D341Med (cell line): ENCODE data around the gene SCGN.

Source experiments
- DNase-seq: peaks from one replicate; pipeline ENCODE4 v3.0.0; 2012; ENCODE audit warnings: low spot score

SCGN gene

DNA sequence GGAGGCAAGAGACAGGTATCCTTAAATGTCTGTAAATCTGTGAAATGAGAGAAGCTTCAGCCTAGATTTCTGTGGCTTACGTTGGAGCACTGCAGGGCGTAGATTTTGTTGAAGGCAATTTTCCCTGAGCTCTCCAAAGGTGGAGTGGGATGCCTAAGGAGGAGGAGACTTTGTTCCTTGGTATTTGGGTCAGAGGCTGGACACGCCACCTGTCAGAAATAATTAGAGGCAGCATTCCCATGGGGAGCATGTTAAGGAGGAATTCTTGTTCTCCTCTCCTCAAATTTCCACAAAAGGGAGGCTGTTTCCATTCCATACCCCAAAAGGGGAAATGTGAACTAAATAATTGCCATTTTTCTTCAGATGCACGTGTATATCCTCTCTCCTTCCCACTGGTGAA is 11.1 kb upstream of the SCGN start:
- no peak for DNase-seq

DNA sequence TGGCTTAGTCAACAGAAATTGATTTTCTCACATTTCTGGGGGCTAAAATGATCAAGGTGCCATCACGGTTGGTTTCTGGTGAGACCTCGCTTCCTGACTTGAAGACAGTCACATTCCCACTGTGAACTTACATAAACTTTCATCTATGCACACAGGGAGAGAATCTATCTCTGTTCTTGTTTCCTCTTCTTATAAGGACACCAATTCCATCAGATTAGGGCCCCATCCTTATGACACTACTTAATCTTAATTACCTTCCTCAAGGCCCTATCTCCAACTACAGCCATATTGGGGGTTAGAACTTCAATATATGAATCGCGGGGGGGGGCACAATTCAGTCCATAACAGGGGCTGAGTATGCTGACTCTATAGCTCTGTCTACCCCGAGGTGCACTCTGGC is 10.6 kb upstream of the SCGN start:
- no peak for DNase-seq

DNA sequence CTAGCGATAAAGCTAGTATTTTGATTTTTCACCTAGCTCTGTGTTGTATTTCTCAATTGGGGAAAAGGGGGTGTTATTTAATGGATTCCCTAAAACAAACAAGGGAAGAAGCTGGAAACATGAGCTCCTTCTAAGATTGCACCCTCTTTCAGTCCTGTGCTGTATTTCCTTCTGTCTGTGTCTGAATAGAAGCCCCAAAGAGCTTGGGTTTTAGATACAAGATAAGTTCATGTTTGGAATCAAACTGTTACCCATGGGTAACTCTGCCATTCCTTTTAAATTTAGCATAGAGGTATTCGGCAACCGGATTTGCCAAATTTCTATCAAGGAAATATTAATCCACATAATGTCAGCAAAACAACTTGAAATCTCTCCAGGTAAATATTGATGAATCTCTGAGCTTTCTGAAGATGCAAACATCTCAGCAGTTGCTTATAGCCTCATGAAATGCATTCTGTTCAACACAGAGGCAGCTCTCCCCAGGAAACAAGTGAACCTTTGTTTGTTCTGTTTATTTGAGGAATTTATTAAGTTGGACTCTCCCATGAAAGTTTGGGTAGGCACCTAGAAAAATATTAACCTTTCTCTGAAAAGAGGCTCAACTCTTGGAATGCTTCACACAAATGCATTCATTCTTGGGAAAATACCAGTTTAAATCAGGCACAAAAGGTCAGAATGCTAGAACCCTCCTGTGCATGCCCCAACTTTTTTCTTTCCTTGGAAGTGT is 9.9 kb upstream of the SCGN start:
- no peak for DNase-seq

DNA sequence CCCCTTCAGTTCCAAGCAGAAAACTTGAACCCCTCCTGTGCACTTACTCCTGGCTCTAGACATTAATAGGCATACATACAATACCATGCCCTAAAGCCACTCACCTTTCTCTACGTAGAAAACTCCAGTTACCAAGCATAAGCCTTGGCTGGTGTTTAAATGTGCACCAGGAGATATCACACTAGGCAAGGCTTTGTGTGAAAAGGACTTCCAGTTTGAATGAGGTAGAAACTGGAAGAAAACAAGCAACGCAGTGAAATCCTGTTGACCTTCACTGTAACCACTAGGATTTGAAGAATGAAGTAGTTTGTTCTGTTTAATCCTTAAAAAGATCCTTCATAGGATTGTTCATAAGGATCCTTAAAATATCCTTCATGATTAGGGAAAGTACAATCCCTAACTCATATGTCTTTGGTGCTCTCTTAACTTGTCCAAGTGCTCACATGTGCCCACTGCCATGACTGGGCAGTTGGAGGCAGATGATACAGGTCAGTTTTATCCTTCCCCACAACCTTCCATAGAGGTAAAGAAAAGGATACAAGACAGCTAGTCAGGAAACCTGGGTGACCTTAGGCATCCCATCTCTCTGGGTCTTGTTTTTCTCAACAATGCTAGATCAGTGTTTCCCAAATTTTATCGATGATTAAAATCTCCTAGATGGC is 9.2 kb upstream of the SCGN start:
- no peak for DNase-seq

DNA sequence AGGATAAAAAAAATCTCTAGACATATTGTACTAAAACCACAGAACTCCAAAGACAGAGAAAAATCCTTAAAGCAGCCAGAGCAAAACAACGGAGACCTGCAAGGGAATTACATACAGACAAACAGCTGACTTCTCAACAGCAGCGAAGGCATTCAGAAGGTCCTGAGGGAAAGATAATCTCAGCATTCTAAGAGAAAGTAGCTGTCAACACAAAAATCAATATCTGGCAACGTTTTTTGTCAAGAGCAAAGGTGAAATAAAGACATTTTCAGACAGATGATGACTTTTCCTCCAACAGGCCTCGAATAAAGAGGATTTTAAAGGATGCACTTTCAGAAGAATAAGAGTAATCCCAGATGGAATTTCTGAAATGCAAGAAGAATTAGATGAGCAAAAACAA is 6.1 kb upstream of the SCGN start:
- DNase-seq, result no peak

DNA sequence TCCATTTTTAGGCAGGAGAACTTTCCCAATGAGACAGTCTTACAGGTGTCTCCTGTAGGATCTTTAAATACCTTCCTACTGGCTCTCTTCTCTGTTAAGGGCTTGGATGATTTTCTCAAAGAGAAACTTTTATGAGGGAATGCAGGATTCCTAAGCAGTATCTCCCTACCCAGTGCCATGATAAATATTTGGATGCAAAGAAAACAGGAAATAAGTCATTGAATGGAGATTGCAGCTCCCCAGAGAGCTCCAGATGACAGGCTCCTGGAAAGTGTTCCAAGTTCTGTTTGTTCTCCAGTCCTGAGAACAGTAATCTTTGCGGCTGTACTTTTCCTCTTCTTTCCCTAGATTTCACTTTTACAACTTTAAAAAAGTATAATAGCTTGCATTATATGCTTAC is 2.4 kb upstream of the SCGN start:
- no peak for DNase-seq

DNA sequence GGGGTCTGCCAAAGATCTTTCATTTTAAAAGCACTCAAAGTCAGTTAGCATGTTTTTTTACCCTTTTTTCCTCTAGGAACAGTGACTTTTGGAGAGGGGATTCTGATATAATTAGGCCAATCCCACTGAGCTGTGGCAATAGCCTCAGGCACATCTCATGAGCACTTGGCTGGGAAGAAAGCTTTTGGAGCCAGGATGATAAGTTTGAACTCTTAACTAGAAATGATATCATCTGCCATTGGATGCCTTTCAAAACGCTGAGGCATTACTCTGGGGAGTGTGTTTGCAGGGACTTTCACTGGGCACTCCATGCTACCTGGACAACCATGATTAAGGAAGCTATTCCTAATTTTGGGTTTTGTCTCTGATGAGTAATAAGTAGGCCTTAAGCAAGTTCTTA is 3.7 kb downstream of the SCGN start:
- no peak for DNase-seq

DNA sequence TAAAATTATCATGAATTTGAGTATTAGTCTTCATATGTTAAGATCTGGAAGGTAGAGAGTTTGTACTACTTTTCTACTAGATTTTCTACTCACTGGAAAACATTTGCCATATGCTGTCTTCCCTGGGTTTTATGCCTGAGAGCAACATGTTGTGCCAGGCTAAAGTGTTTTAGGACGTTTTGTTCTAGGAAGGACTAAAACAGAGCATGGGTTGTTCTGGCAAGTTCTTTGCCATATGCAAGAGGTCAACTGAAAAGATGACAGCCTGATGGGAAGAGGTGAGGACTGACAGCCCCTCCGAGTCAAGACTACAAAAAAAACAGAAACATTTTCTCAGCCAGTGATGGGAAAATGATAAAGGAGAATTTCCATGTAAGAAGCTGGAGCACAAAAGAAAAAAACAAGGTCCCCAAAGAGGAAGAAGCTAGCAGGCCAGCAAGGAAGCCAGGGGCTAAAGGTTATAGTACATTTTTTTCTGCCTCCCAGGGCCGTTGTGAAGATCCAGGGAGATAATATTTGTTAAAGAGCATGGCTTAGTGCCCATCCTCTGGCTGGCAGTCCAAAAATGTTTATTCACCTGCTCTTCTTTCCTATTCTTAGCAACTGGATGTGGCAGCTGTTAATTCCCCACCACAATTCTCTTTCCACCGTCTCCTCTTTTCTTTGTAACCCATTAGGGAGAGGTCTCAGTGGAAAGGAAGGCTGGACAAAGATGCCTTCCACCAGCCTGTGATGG is 7.8 kb downstream of the SCGN start:
- DNase-seq, result no peak

DNA sequence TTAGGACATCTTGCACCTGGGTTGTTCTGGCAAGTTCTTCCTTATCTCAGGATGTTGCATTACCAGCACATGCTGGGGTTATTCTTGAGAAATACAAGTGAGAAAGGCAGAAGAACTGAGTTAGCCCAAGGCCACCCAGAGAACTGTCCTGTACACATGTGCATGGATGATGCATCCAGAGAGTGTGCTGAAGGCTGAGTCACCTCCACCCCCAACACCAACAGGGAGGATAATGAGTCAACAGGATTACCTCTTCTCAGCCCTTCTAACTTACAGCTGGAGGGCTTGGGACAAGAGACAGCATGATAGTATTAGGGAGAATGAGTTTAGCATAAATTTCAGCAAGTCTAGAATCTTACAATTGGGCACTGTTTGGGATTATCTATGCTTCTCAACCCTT is 8.5 kb downstream of the SCGN start:
- no peak for DNase-seq

DNA sequence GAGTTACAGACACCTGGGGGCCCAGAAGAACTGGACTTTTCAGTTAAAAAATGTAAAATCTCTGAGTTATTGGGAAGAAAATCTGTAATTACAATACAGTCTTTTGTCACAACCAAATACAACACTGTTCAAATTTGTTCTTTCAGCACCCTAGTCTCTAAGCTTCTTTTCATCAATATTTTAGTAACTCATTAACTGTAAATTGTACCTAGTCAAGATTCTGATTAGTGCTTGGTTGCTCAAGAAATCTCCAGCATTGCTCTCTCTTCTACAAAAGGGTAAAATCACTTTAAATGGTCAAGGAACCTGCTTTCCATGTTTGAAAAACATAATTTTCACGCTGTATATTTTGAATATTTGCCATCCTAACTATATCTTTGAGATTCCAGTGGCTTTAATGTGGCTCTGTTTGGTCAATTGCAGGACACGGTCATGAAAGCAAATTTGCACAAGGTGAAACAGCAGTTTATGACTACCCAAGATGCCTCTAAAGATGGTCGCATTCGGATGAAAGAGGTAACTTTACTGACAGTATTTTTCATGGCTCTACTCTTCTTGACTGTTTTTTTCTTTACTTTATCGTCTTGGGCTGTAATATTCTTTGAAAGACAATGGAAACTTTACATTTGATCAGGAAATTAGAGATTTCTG is 9.2 kb downstream of the SCGN start:
- DNase-seq, result no peak

DNA sequence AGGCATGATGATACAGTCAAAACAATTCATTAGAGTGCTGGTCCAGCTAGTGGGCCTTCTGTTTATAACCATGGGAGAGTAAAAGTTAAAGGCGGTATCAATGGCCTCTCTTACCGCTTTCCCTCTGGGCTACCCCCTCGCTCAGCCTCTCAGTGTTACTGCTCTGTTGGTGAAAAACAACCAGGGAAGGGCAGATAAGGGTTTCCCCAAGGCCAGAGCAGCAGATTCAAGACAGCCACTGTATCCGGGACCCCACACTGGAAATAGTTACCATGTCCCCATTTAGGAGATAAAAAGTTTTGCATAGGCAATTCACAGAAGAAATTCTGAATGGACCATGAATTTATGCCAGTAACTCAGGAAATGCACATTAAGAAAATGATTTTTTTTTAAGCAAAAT is 13.4 kb downstream of the SCGN start:
- DNase-seq, result no peak

DNA sequence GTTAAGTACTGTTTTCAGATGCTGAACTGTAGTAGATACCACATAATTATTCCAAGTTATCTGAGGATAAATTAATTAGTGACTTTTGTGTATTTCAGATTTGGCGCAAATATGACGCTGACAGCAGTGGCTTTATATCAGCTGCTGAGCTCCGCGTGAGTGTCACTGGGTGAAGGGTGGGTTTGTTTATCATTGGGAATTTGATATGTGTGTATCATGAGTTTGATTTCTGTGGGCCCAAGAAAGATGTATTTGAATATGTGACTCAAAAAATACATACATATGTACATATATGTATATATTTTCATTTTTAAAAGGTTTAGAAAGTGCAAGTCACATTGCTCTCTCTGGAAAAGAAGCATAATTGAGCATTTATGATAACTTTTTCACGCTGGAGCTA is 17.4 kb downstream of the SCGN start:
- DNase-seq, result no peak

DNA sequence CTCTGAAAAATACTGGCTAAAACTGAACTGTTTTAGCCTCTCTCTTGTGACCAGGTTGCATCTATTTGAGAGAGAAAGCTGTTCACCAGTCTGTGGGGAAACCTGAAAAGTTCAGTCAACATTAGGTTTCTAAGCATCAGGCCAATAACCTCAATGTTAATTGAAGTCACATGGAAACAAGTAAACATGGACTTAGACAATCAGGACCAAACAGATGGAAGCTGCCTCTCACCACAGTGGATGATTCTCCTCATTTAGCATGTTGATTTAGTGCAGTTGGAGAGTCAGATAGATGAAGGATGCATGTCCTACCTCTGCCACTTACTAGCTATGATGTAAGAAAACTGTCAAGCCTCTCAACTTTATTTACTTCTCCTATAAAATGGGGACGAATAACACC is 18.2 kb downstream of the SCGN start:
- DNase-seq, result no peak

DNA sequence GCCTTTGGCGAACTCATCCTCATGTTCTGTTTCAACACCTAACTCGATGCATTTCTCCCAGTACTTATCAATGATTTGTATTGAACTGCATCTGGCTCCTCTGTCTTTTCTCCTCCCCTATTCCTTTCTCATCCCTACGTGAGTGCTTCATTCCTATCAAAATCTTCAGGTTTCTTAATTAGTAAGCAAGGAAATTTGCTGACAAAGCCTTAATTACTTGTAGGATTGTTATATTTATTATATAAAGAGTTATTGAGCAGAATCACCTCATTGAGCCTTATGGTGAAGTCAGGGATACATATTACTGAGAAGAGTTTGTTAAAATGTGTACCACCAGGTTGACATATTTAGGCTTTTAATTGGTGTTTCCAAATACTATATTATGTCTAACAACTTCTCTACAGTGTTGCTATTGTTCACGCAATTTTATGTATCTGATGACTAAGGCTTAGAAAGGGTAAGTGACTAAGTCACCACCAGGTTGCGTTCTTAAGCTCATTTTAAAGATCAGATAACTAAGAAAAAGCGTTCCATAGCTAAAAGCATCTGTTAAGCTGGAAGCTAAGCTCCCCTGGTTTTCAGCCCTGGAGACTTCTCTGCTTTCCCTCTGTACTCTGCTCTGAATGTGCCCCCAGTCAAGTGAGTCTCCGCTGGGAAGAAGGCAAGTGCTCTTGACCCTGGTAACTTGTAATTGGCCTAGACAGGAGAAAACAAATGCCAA is 18.9 kb downstream of the SCGN start:
- DNase-seq, result no peak

DNA sequence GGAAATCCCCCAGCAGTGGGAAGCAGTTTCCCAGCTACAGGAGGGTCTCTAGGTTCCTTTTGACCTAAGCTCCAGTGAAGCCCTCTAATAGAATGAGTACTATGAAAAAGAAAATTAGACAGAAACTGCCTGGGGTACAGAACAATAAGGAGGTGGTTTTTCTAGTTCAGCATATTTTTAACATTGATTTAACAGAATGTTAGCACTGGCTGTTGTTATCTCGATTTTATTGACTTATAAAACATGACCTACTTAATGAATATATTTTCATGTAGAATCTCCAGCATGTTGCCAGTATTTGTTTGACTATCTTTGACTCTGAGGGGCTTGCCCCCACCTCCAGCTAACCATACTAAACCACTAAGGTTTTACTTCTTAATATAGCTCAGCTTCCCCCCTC is 19.6 kb downstream of the SCGN start:
- no peak for DNase-seq

DNA sequence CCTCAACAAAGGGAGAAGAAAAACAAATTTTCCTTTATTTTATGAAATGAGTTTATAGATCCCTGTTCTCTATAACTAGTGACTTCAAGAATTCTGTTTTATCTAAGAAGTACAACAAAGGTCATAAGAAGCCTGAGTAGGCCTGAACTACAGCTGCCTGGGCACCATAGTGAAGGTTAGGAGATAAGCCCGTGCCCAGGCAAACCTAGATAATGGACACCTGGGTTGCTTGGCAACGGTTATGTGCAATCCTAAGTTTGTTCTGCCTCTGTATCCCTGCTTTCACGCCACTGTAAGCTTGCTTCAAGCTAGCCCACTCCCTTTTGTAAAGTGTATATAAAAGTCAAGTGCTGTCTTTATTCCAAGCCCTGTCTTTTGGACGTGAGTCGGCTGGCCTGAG is 23.2 kb downstream of the SCGN start:
- no peak for DNase-seq

DNA sequence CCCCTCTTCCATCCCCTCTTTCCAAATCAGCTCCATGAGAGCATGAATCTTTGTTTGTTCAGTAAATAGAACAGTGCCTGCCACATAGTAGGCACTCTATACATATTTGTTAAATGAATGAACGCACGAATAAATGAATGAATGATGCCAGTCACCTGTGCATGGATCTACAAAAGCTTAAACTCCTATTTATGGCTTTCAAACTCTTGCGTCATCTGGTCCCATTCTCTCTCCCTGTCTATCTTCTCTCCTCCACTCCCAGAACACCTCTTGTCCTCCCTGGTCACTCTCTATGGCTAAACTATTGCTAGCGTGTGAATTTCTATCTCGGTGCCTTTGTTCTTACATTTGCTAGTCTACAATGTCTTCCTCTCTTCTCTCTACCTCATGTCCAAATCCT is 24.8 kb downstream of the SCGN start:
- DNase-seq, result no peak

DNA sequence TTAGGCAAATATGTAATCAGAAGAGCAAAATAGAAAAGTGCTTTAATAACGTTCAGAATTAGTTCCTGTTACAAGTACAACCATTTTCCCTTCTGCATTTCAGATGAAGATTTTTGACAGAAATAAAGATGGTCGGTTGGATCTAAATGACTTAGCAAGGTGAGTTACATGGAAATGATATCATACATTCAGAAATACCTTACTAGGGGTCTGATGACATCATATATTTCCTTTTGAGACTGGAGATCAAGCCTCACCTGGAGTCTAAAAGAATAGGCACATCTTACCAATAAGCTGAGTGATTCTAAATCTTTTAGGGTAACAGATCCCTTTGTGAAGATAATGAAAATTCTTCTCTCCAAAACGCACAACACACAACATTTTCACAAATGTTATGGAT is 29.8 kb downstream of the SCGN start:
- no peak for DNase-seq

DNA sequence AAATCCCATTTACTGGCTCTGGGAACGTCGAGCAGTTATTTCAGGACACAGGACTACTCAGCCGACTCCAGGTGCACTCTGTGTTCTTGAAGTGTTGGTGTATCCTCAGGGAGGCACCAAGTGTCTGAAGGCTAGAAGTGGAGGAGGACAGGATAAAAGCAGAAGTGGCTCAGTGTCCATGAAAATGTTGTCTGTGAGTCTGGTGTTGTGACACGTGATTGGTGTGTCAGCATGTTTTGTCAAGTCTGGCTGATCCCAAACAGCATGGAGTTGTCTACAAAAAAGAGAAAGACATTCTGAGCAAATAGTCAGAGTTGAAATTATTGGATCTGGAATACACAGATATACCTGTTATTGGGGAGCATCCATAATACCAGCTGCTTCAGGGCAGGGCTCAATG is 30.3 kb downstream of the SCGN start:
- DNase-seq, result no peak

DNA sequence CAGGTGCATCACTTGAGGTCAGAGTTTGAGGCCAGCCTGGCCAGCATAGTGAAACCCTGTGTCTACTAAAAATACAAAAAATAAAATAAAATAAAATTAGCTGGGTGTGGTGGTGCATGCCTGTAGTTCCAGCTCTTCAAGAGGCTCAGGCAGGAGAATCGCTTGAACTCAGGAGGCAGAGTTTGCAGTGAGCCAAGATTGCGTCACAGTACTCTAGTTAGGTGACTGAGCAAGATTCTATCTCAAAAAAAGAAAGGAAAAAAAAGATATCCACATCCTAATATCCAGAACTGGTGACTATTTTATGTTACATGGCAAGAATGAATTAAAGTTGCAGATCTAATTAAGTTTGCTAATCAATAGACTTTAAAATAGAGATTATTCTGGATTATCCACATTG is 32.5 kb downstream of the SCGN start:
- DNase-seq, result no peak

DNA sequence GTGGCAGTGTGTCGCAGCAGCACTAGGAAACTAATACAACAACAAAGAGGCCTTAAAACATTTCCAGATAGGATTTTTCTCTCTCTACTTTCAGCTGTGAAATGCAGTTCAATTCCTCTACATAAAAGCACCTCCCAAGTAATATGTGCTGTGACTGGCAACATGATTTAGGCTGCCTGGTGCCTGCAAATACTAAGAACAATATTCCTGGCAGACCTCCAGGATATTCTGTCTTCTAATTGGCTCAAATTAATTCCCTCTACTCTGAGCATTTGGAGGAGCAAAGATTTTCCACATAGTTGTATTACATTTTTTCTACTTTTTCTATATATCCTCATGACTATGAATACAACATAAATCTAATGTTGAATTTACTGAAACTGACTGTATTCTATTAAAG is 33.2 kb downstream of the SCGN start:
- no peak for DNase-seq

DNA sequence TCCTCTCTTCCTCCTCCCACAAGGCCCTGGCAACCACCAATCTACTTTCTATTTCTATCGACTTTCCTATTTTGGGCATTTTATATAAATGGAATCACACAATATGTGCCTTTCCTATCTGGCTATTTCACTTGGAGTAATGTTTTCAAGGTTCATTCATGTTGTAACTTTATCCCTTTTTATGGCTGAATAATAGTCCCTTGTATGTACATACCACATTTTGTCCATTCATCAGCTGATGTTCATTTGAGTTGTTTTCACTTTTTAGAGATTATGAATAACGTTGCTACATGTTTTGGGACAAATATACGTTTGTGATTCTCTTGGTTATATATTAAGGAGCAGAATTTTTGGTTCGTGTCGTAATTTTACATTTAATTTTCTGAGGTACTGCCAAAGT is 33.9 kb downstream of the SCGN start:
- no peak for DNase-seq
